ENCODE results near the gene TAL1.
"Not testable (repeated sequence)": the region's sequence is repeated elsewhere in the genome, so short reads cannot be mapped to it uniquely, and the experiment has no call there.

GRCh38 chr1:47265529-47265928, 33.5 kb upstream of the TAL1 start:
- TF ChIP-seq, protein P1, sequence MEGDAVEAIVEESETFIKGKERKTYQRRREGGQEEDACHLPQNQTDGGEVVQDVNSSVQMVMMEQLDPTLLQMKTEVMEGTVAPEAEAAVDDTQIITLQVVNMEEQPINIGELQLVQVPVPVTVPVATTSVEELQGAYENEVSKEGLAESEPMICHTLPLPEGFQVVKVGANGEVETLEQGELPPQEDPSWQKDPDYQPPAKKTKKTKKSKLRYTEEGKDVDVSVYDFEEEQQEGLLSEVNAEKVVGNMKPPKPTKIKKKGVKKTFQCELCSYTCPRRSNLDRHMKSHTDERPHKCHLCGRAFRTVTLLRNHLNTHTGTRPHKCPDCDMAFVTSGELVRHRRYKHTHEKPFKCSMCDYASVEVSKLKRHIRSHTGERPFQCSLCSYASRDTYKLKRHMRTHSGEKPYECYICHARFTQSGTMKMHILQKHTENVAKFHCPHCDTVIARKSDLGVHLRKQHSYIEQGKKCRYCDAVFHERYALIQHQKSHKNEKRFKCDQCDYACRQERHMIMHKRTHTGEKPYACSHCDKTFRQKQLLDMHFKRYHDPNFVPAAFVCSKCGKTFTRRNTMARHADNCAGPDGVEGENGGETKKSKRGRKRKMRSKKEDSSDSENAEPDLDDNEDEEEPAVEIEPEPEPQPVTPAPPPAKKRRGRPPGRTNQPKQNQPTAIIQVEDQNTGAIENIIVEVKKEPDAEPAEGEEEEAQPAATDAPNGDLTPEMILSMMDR (conservative IDR thresholded peaks at IDR 0.05 in 1 of 2, IDR thresholded peaks at IDR 0.05 in 1 of 2; ENCODE audit: extremely low read depth in 1 of 2, insufficient read depth in 1 of 2, low read depth in 1 of 2, low read length in 2 of 2) = not testable (repeated sequence)
- TF ChIP-seq EZH2 (IDR thresholded peaks at IDR 0.05; ENCODE audit: borderline replicate concordance, low read length) = not testable (repeated sequence)
